WI38 (cell line): ENCODE measurements around the gene PGS1.

Source experiments
- H3K4me3 ChIP-seq: 2 replicates; pipeline ENCODE4 v1.5.1; 2011; ENCODE audit warnings: low read depth, mild to moderate bottlenecking, control low read depth, low read length
- CTCF ChIP-seq: IDR thresholded peaks from 2 replicates; pipeline ENCODE4 v1.5.1; 2012; ENCODE audit warnings: low read depth, mild to moderate bottlenecking, control low read depth, low read length

The PGS1 gene

GRCh38 chr17:78361225-78361701, 17.2 kb upstream of the PGS1 start:
- H3K4me3 ChIP-seq = no peak overlapping the region
- TF ChIP-seq CTCF = no peak

GRCh38 chr17:78362232-78362631, 16.2 kb upstream of the PGS1 start:
- no peak for TF ChIP-seq CTCF
- no peak overlapping the region for H3K4me3 ChIP-seq

- H3K4me3 ChIP-seq = no peak overlapping the region
- TF ChIP-seq CTCF = no peak
Observed at GRCh38 chr17:78362671-78363070, 15.8 kb upstream of the PGS1 start.

GRCh38 chr17:78364436-78365281, 13.8 kb upstream of the PGS1 start:
- TF ChIP-seq CTCF = no peak
- no peak overlapping the region for H3K4me3 ChIP-seq

- no peak for TF ChIP-seq CTCF
- no peak overlapping the region for H3K4me3 ChIP-seq
Observed at GRCh38 chr17:78365561-78366108, 12.8 kb upstream of the PGS1 start.

- no peak overlapping the region for H3K4me3 ChIP-seq
- TF ChIP-seq CTCF = no peak
Observed at GRCh38 chr17:78366109-78366848, 12.2 kb upstream of the PGS1 start.
